HEK293T (cell line): ENCODE results near the gene NAA25.
"Not testable (repeated sequence)": the region's sequence is repeated elsewhere in the genome, so short reads cannot be mapped to it uniquely, and the experiment has no call there.

Source experiments
- CTCF ChIA-PET: fragments of 350-600 bp; formaldehyde crosslinking; extraction: SDS; loops from one replicate; lab custom pipeline; 2021; ENCODE audit warnings: antibody characterized with exemption, inconsistent platforms; lab: Yijun Ruan, JAX
- POLR2A ChIA-PET: fragments of 350-600 bp; formaldehyde crosslinking; extraction: SDS; loops from one replicate; lab custom pipeline; 2020; ENCODE audit warnings: antibody characterized with exemption, inconsistent platforms; lab: Yijun Ruan, JAX
- DNase-seq: peaks from one replicate; pipeline ENCODE4 v3.0.0; 2012; ENCODE audit warnings: mixed read lengths; ENCODE audit errors: extremely low spot score
- ARNT ChIP-seq: fragments of 450-650 bp; IDR thresholded peaks from 2 replicates; pipeline ENCODE4 v1.6.1; 2017; ENCODE audit warnings: mild to moderate bottlenecking
- BHLHE40 ChIP-seq: fragments of 450-650 bp; IDR thresholded peaks from 2 replicates; pipeline ENCODE4 v1.6.1; 2016; ENCODE audit warnings: mild to moderate bottlenecking, moderate library complexity, borderline replicate concordance
- CTBP1 ChIP-seq: fragments of 450-650 bp; IDR thresholded peaks from 2 replicates; pipeline ENCODE4 v1.6.1; 2016; ENCODE audit warnings: borderline replicate concordance
- ELF4 ChIP-seq: fragments of 450-650 bp; IDR thresholded peaks from 2 replicates; pipeline ENCODE4 v1.6.1; 2017; ENCODE audit warnings: antibody characterized with exemption
- FOXA1 ChIP-seq: fragments of 450-650 bp; IDR thresholded peaks from 2 replicates; pipeline ENCODE4 v1.6.1; 2016; ENCODE audit warnings: mild to moderate bottlenecking
- FOXK2 ChIP-seq: fragments of 450-650 bp; IDR thresholded peaks from 2 replicates; pipeline ENCODE4 v1.6.1; 2016; ENCODE audit warnings: mild to moderate bottlenecking
- FOXM1 ChIP-seq: fragments of 450-650 bp; IDR thresholded peaks from 2 replicates; pipeline ENCODE4 v1.6.1; 2017; ENCODE audit warnings: mild to moderate bottlenecking, borderline replicate concordance
- HDGF ChIP-seq: fragments of 450-650 bp; IDR thresholded peaks from 2 replicates; pipeline ENCODE4 v1.6.1; 2017; ENCODE audit warnings: antibody characterized with exemption, borderline replicate concordance
- L3MBTL2 ChIP-seq: fragments of 450-650 bp; conservative IDR thresholded peaks from 2 replicates; pipeline ENCODE4 v1.6.1; 2016; ENCODE audit warnings: mild to moderate bottlenecking
- LEF1 ChIP-seq: fragments of 450-650 bp; IDR thresholded peaks from 2 replicates; pipeline ENCODE4 v1.6.1; 2017; ENCODE audit warnings: mild to moderate bottlenecking, borderline replicate concordance
- NFRKB ChIP-seq: fragments of 450-650 bp; IDR thresholded peaks from 2 replicates; pipeline ENCODE4 v1.6.1; 2016; ENCODE audit warnings: mild to moderate bottlenecking, moderate library complexity
- PKNOX1 ChIP-seq: fragments of 450-650 bp; IDR thresholded peaks from 2 replicates; pipeline ENCODE4 v1.6.1; 2016
- SP1 ChIP-seq: fragments of 450-650 bp; IDR thresholded peaks from 2 replicates; pipeline ENCODE4 v1.6.1; 2017
- SUZ12 ChIP-seq: fragments of 450-650 bp; IDR thresholded peaks from 2 replicates; pipeline ENCODE4 v1.6.1; 2016; ENCODE audit warnings: mild to moderate bottlenecking
- TARDBP ChIP-seq: fragments of 450-650 bp; IDR thresholded peaks from 2 replicates; pipeline ENCODE4 v1.6.1; 2016
- ZNF384 ChIP-seq: fragments of 450-650 bp; IDR thresholded peaks from 2 replicates; pipeline ENCODE4 v1.6.1; 2016

NAA25 gene

GRCh38 chr12:112103758-112104503, 4.7 kb downstream of the NAA25 start:
- TF ChIP-seq FOXK2 (no peak), FOXM1 (no peak), ELF4 (no peak), SP1 (no peak)
- ChIA-PET POLR2A (no interaction called here), CTCF (no interaction called here)
- no peak for DNase-seq

GRCh38 chr12:112102746-112103145, 5.8 kb downstream of the NAA25 start:
- DNase-seq, POLR2A ChIA-PET: not testable (repeated sequence)
- CTCF ChIA-PET: interaction anchor here (0.6 kb wide), 1 partner anchor 14 kb away, joined by 4 read pairs; no protein-coding TSS in a partner anchor

GRCh38 chr12:112102127-112102526, 6.5 kb downstream of the NAA25 start:
- POLR2A ChIA-PET: no interaction called here
- CTCF ChIA-PET: interaction anchor here (0.6 kb wide), 1 partner anchor 15 kb away, joined by 4 read pairs; no protein-coding TSS in a partner anchor
- no peak for TF ChIP-seq SP1
- no peak for TF ChIP-seq PKNOX1
- no peak for TF ChIP-seq SUZ12
- no peak for TF ChIP-seq BHLHE40
- no peak for TF ChIP-seq CTBP1
- TF ChIP-seq FOXM1: no peak
- TF ChIP-seq HDGF: no peak
- no peak for TF ChIP-seq FOXK2
- no peak for TF ChIP-seq TARDBP
- no peak for TF ChIP-seq FOXA1
- no peak for TF ChIP-seq LEF1
- TF ChIP-seq ELF4: no peak
- TF ChIP-seq ZNF384: no peak
- no peak for TF ChIP-seq L3MBTL2
- no peak for TF ChIP-seq NFRKB
- DNase-seq: no peak

GRCh38 chr12:112100500-112100899, 8.1 kb downstream of the NAA25 start:
- CTCF ChIA-PET, DNase-seq: not testable (repeated sequence)
- POLR2A ChIA-PET: interaction anchor here (1.7 kb wide), 1 partner anchor 9 kb away, joined by 7 read pairs; no protein-coding TSS in a partner anchor

- TF ChIP-seq ARNT (no peak), HDGF (no peak), SP1 (no peak), PKNOX1 (no peak)
- DNase-seq: no peak
- ChIA-PET POLR2A (interaction anchor here (1.8 to 2.3 kb wide), 2 partner anchors 10 to 11 kb away, joined by 7 to 8 read pairs; partner anchors contain the start of gene NAA25), CTCF (interaction anchor here (0.7 to 0.9 kb wide), 2 partner anchors 11 to 266 kb away, joined by 4 to 6 read pairs; no protein-coding TSS in a partner anchor)
These were observed 10.9 kb downstream of the NAA25 start for GRCh38 chr12:112097641-112098040.

- ChIA-PET POLR2A (interaction anchor here (1.8 to 2.3 kb wide), 2 partner anchors 11 to 12 kb away, joined by 7 to 8 read pairs; partner anchors contain the start of gene NAA25), CTCF (interaction anchor here (0.5 to 0.9 kb wide), 2 partner anchors 10 to 158 kb away, joined by 3 to 4 read pairs; no protein-coding TSS in a partner anchor)
- no peak for DNase-seq
- TF ChIP-seq BHLHE40: no peak
- no peak for TF ChIP-seq SUZ12
- TF ChIP-seq LEF1: no peak
- TF ChIP-seq TARDBP: no peak
- no peak for TF ChIP-seq FOXK2
These were observed 11.9 kb downstream of the NAA25 start for GRCh38 chr12:112096667-112097066.

- CTCF ChIA-PET: no interaction called here
- TF ChIP-seq FOXK2 (no peak), ARNT (no peak), TARDBP (no peak), FOXA1 (no peak), FOXM1 (no peak), ELF4 (no peak), LEF1 (no peak), HDGF (no peak), BHLHE40 (no peak), SP1 (no peak), ZNF384 (no peak), PKNOX1 (no peak), CTBP1 (no peak), NFRKB (no peak), SUZ12 (no peak), L3MBTL2 (no peak)
These were observed 12.5 kb downstream of the NAA25 start for GRCh38 chr12:112096070-112096469.

More at GRCh38 chr12:112096070-112096469, 12.5 kb downstream of the NAA25 start:
- DNase-seq: no peak
- POLR2A ChIA-PET: no interaction called here
